CD4-positive, alpha-beta T cell (primary cell): Measurements from ENCODE around the gene HTR6. TPM values are rescaled to one million over a fixed set of nuclear protein-coding genes. Genes with fewer than 3 reads are reported as not detected.

Source experiments
- ATAC-seq: fragments of 200-7000 bp; cut with Tn5 transposase; one replicate; pipeline ENCODE4 v1.10.0; 2022; ENCODE audit warnings: mild to moderate bottlenecking; ENCODE audit not compliant: poor library complexity
- CTCF ChIA-PET: fragments of 350-600 bp; sonication (Branson Sonifier 250); formaldehyde crosslinking; loops from one replicate; lab custom pipeline; 2021; ENCODE audit warnings: antibody characterized with exemption, inconsistent platforms; lab: Charles Lee
- POLR2A ChIA-PET: fragments of 350-600 bp; sonication (Branson Sonifier 250); formaldehyde crosslinking; loops from one replicate; lab custom pipeline; 2021; ENCODE audit warnings: antibody characterized with exemption, inconsistent platforms; lab: Charles Lee
- DNase-seq, 14 experiments: peaks; one replicate each; pipeline ENCODE4 v3.0.0-alpha.2; 2013 to 2020; ENCODE audit warnings: mixed read lengths in 2 of 14
- H3K27ac ChIP-seq, 2 donors: one replicate each; pipeline versions ENCODE4 v1.5.1 to v1.7.0; 2013; ENCODE audit warnings: low read length in 2 of 2, low read depth in 1 of 2, mild to moderate bottlenecking in 1 of 2
- H3K27me3 ChIP-seq, 2 experiments: 1 replicate in 1 of 2; 2 replicates in 1 of 2; pipeline versions ENCODE4 v1.6.1 to v1.7.0; 2013; ENCODE audit warnings: low read length in 2 of 2, control low read depth in 1 of 2, mild to moderate bottlenecking in 1 of 2, moderate library complexity in 1 of 2; ENCODE audit not compliant: insufficient read depth in 2 of 2, control insufficient read depth in 1 of 2
- H3K36me3 ChIP-seq: one replicate; pipeline ENCODE4 v1.6.1; 2013; ENCODE audit warnings: low read length, control low read depth; ENCODE audit not compliant: insufficient read depth
- H3K4me1 ChIP-seq: one replicate; pipeline ENCODE4 v1.6.1; 2013; ENCODE audit warnings: low read length, control low read depth; ENCODE audit not compliant: insufficient read depth
- H3K4me3 ChIP-seq: one replicate; pipeline ENCODE4 v1.5.1; 2013; ENCODE audit warnings: mild to moderate bottlenecking, low read length, moderate library complexity
- H3K9me3 ChIP-seq, 2 experiments: 1 replicate in 1 of 2; 2 replicates in 1 of 2; pipeline versions ENCODE4 v1.6.1 to v1.7.0; 2013; ENCODE audit warnings: low read length in 2 of 2, mild to moderate bottlenecking in 2 of 2, control low read depth in 1 of 2, moderate library complexity in 1 of 2; ENCODE audit not compliant: control insufficient read depth in 1 of 2, insufficient read depth in 1 of 2
- H3K27ac Mint-ChIP-seq: one replicate; pipeline ENCODE4 v1.8.0; 2020; ENCODE audit warnings: mixed read lengths
- H3K27me3 Mint-ChIP-seq: one replicate; pipeline ENCODE4 v1.8.0; 2021; ENCODE audit warnings: mixed read lengths
- H3K36me3 Mint-ChIP-seq: one replicate; pipeline ENCODE4 v1.8.0; 2021; ENCODE audit warnings: low read depth, mixed read lengths
- H3K4me1 Mint-ChIP-seq: one replicate; pipeline ENCODE4 v1.8.0; 2021; ENCODE audit warnings: low read depth, mixed read lengths
- H3K4me3 Mint-ChIP-seq: one replicate; pipeline ENCODE4 v1.8.0; 2020; ENCODE audit warnings: mild to moderate bottlenecking, mixed read lengths
- H3K9me3 Mint-ChIP-seq: one replicate; pipeline ENCODE4 v1.8.0; 2020; ENCODE audit warnings: mixed read lengths
- CTCF ChIP-seq: fragments of 200-600 bp; IDR thresholded peaks from one replicate; pipeline ENCODE4 v1.8.0; 2022; ENCODE audit warnings: antibody characterized with exemption, mild to moderate bottlenecking
- intact Hi-C, 2 experiments: fragments of 100-400 bp; cut with DNase I in 1 of 2; cut with micrococcal nuclease in 1 of 2; formaldehyde crosslinking; loops; one replicate each; pipeline versions ENCODE4 v1.15.1 to v1.9.0; 2023 to 2025; cut with DNase I, micrococcal nuclease
- total RNA-seq, 174 experiments: library from RNA in 2 of 174; stranded (reverse) in 2 of 174; gene quantifications; one replicate each; pipeline ENCODE4 v1.2.3 and lab custom pipeline; 2021 to 2026

HTR6 gene
- total RNA-seq, 2 experiments from 2014 or later = 2.1 to 2.2 TPM

GRCh38 chr1:19648239-19648638, 16.4 kb upstream of the HTR6 start:
- CTCF ChIA-PET = interaction anchor here (0.5 kb wide), 1 partner anchor 11 kb away, joined by 4 read pairs; no protein-coding TSS in a partner anchor
- POLR2A ChIA-PET = no interaction called here
- Histone ChIP-seq H3K36me3 (no peaks in the 10 kb centered on the region), H3K27me3 (peaks cover 4 to 5% of the 10 kb centered on the region in 2 experiments), H3K4me3 (no peak overlapping the region), H3K9me3 (no peaks in the 10 kb centered on the region), H3K4me1 (peaks cover 50% of the 10 kb centered on the region), H3K27ac (no peak overlapping the region)
- H3K27ac Mint-ChIP-seq = no peak overlapping the region
- DNase-seq (no peak), ATAC-seq (no peak)
- no peak overlapping the region for H3K4me3 Mint-ChIP-seq
- peaks cover 13% of the 10 kb centered on the region for H3K27me3 Mint-ChIP-seq
- intact Hi-C loops = no loop called here
- H3K9me3 Mint-ChIP-seq = no peaks in the 10 kb centered on the region
- H3K36me3 Mint-ChIP-seq = peaks cover 5% of the 10 kb centered on the region
- H3K4me1 Mint-ChIP-seq = peaks cover 29% of the 10 kb centered on the region
- no peak for TF ChIP-seq CTCF

GRCh38 chr1:19648689-19649088, 16.0 kb upstream of the HTR6 start:
- no peak overlapping the region for H3K27ac Mint-ChIP-seq
- Histone ChIP-seq H3K4me3 (no peak overlapping the region), H3K36me3 (no peaks in the 10 kb centered on the region), H3K9me3 (no peaks in the 10 kb centered on the region), H3K27me3 (peaks cover under 1% of the 10 kb centered on the region in 2 experiments), H3K4me1 (peaks cover 49% of the 10 kb centered on the region), H3K27ac (no peak overlapping the region)
- no peak for DNase-seq
- peaks cover 5% of the 10 kb centered on the region for H3K36me3 Mint-ChIP-seq
- H3K4me3 Mint-ChIP-seq = no peak overlapping the region
- ATAC-seq = no peak
- intact Hi-C loops = no loop called here
- H3K9me3 Mint-ChIP-seq = no peaks in the 10 kb centered on the region
- H3K27me3 Mint-ChIP-seq = peaks cover 9% of the 10 kb centered on the region
- TF ChIP-seq CTCF = no peak
- POLR2A ChIA-PET = no interaction called here
- CTCF ChIA-PET = no interaction called here
- peaks cover 28% of the 10 kb centered on the region for H3K4me1 Mint-ChIP-seq

GRCh38 chr1:19650416-19651140, 14.1 kb upstream of the HTR6 start:
- POLR2A ChIA-PET = interaction anchor here (1.0 to 1.2 kb wide), 4 partner anchors 54 to 260 kb away, joined by 4 to 5 read pairs (median 5); a partner anchor contains a TSS
- Mint-ChIP-seq H3K4me3 (no peak overlapping the region), H3K27ac (no peak overlapping the region)

More at GRCh38 chr1:19650416-19651140, 14.1 kb upstream of the HTR6 start:
- H3K9me3 ChIP-seq = no peaks in the 10 kb centered on the region
- no peaks in the 10 kb centered on the region for H3K9me3 Mint-ChIP-seq
- intact Hi-C loops = loop anchor here (1.0 to 10.0 kb wide), 8 partner anchors 68 to 746 kb away; partner anchors contain the start of genes ALDH4A1 (in 1 of the 2) and CAPZB (in 1 of the 2)
- H3K36me3 ChIP-seq = no peaks in the 10 kb centered on the region
- H3K4me1 Mint-ChIP-seq = peaks cover 30% of the 10 kb centered on the region
- CTCF ChIA-PET = interaction anchor here (0.6 to 2.0 kb wide), 13 partner anchors 9 to 307 kb away, joined by 3 to 10 read pairs (median 4); partner anchors contain the start of gene CAPZB
- no peak overlapping the region for H3K27ac ChIP-seq
- no peaks in the 10 kb centered on the region for H3K36me3 Mint-ChIP-seq
- H3K27me3 ChIP-seq = no peaks in the 10 kb centered on the region
- peaks cover 44% of the 10 kb centered on the region for H3K4me1 ChIP-seq
- ATAC-seq = no peak
- TF ChIP-seq CTCF = no peak
- peak in 1 of 14 experiments; percentile 24 for DNase-seq
- peaks cover 4% of the 10 kb centered on the region for H3K27me3 Mint-ChIP-seq
- no peak overlapping the region for H3K4me3 ChIP-seq
